B cell (primary cell): ENCODE results near the gene CLEC18C. TPM values are rescaled to one million over a fixed set of nuclear protein-coding genes. Genes with fewer than 3 reads are reported as not detected.
"Not testable (repeated sequence)": the region's sequence is repeated elsewhere in the genome, so short reads cannot be mapped to it uniquely, and the experiment has no call there.

Source experiments
- ATAC-seq: fragments of 200-7000 bp; cut with Tn5 transposase; one replicate; pipeline ENCODE4 v1.10.0; 2021; ENCODE audit warnings: low read depth, mild to moderate bottlenecking, moderate number of reproducible peaks, moderate library complexity
- CTCF ChIA-PET: fragments of 350-600 bp; sonication (Branson Sonifier 250); formaldehyde crosslinking; loops from one replicate; lab custom pipeline; 2021; ENCODE audit warnings: antibody characterized with exemption, inconsistent platforms; lab: Charles Lee
- POLR2A ChIA-PET: fragments of 350-600 bp; sonication (Branson Sonifier 250); formaldehyde crosslinking; loops from one replicate; lab custom pipeline; 2021; ENCODE audit warnings: antibody characterized with exemption; lab: Charles Lee
- DNase-seq: peaks from one replicate; pipeline ENCODE4 v3.0.0; 2013
- H2AFZ ChIP-seq: 2 replicates; pipeline ENCODE4 v1.6.1; 2012; ENCODE audit warnings: mild to moderate bottlenecking, low read depth, low read length; ENCODE audit not compliant: insufficient read depth, poor library complexity, severe bottlenecking
- H3K27ac ChIP-seq, 2 donors: 1 replicate in 1 of 2; 2 replicates in 1 of 2; pipeline ENCODE4 v1.5.1; 2012 to 2013; ENCODE audit warnings: low read length in 2 of 2, mild to moderate bottlenecking in 2 of 2, moderate library complexity in 1 of 2
- H3K27me3 ChIP-seq, 4 experiments: fragments of 200-600 bp in 1 of 4; sonication (generic) in 1 of 4; replicated peaks in 1 of 4; 1 replicate in 2 of 4; 2 replicates in 2 of 4; pipeline versions ENCODE4 v1.6.1 to v1.7.0; 2013 to 2016; ENCODE audit warnings: low read length in 3 of 4, mild to moderate bottlenecking in 2 of 4, mixed read lengths in 1 of 4, moderate library complexity in 1 of 4; ENCODE audit not compliant: insufficient read depth in 4 of 4, control insufficient read depth in 3 of 4; ENCODE audit errors: control extremely low read depth in 1 of 4
- H3K36me3 ChIP-seq, 2 experiments: replicated peaks in 1 of 2; 1 replicate in 1 of 2; 2 replicates in 1 of 2; pipeline versions ENCODE4 v1.6.1 to v1.7.1; 2013; ENCODE audit warnings: low read length in 1 of 2; ENCODE audit not compliant: insufficient read depth in 2 of 2, control insufficient read depth in 1 of 2; ENCODE audit errors: control extremely low read depth in 1 of 2, extremely low read depth in 1 of 2
- H3K4me1 ChIP-seq, 2 donors: fragments of 200-600 bp in 1 of 2; sonication (generic) in 1 of 2; 1 replicate in 1 of 2; 2 replicates in 1 of 2; pipeline versions ENCODE4 v1.5.1 to v1.6.1; 2013 to 2017; ENCODE audit warnings: low read length in 2 of 2; ENCODE audit not compliant: control insufficient read depth in 2 of 2, insufficient read depth in 2 of 2
- H3K4me2 ChIP-seq: replicated peaks from 2 replicates; pipeline ENCODE3; 2012; ENCODE audit warnings: mild to moderate bottlenecking, low read depth, low read length; ENCODE audit not compliant: poor library complexity, severe bottlenecking
- H3K4me3 ChIP-seq, 5 experiments: fragments of 200-600 bp in 1 of 5; sonication (generic) in 1 of 5; 1 replicate in 3 of 5; 2 replicates in 2 of 5; pipeline versions ENCODE4 v1.5.1 to v1.7.0; 2011 to 2016; ENCODE audit warnings: low read length in 4 of 5, mild to moderate bottlenecking in 4 of 5, low read depth in 2 of 5, control low read depth in 1 of 5, moderate library complexity in 1 of 5; ENCODE audit not compliant: insufficient read depth in 1 of 5; ENCODE audit errors: control extremely low read depth in 1 of 5, extremely low read depth in 1 of 5
- H3K79me2 ChIP-seq: fragments of 200-600 bp; sonication (generic); one replicate; pipeline ENCODE4 v1.6.0; 2016; ENCODE audit warnings: low read length; ENCODE audit not compliant: control insufficient read depth, insufficient read depth
- H3K9ac ChIP-seq: fragments of 200-600 bp; sonication (generic); 2 replicates; pipeline ENCODE4 v1.6.1; 2017; ENCODE audit warnings: mild to moderate bottlenecking, low read length, moderate library complexity
- H3K9me3 ChIP-seq, 3 donors: one replicate each; pipeline versions ENCODE4 v1.6.1 to v1.7.1; 2013; ENCODE audit warnings: low read length in 2 of 3; ENCODE audit not compliant: control insufficient read depth in 2 of 3, insufficient read depth in 1 of 3; ENCODE audit errors: control extremely low read depth in 1 of 3
- H4K20me1 ChIP-seq: 2 replicates; pipeline ENCODE4 v1.6.0; 2012; ENCODE audit warnings: mild to moderate bottlenecking, low read length; ENCODE audit not compliant: insufficient read depth, control insufficient read depth, poor library complexity, severe bottlenecking
- H3K27ac Mint-ChIP-seq: one replicate; pipeline ENCODE4 v1.8.0; 2021; ENCODE audit warnings: mixed read lengths
- H3K27me3 Mint-ChIP-seq: one replicate; pipeline ENCODE4 v1.8.0; 2021; ENCODE audit warnings: mixed read lengths
- H3K4me1 Mint-ChIP-seq: one replicate; pipeline ENCODE4 v1.8.0; 2021; ENCODE audit warnings: mixed read lengths
- H3K4me3 Mint-ChIP-seq: one replicate; pipeline ENCODE4 v1.8.0; 2021; ENCODE audit warnings: mixed read lengths
- H3K9me3 Mint-ChIP-seq: one replicate; pipeline ENCODE4 v1.8.0; 2022; ENCODE audit warnings: mixed read lengths; ENCODE audit not compliant: insufficient read depth
- WGBS: methylation state at CpG from one replicate; pipeline ENCODE4 v1.1.5; 2013; ENCODE audit warnings: missing lambda C conversion rate; ENCODE audit not compliant: insufficient coverage; 5-methylcytosine and 5-hydroxymethylcytosine counted together
- intact Hi-C: fragments of 100-400 bp; cut with micrococcal nuclease; formaldehyde crosslinking; loops from one replicate; pipeline ENCODE4 v1.10.0; 2022
- polyA plus RNA-seq: library from polyadenylated mRNA; depleted of rRNA; stranded (reverse); fragments of >200 nt; gene quantifications from 2 replicates; pipeline ENCODE4 v1.2.3, GENCODE V29; 2012
- small RNA-seq: library from RNA; depleted of rRNA; stranded (forward); fragments of <200 nt; gene quantifications from one replicate; pipeline ENCODE3, GENCODE V24; 2012; ENCODE audit warnings: low replicate concordance, low read depth; ENCODE audit not compliant: insufficient read length
- total RNA-seq, 2 donors: library from RNA; stranded (reverse); fragments of 120-200 nt in 1 of 2; gene quantifications; 1 replicate in 1 of 2; 2 replicates in 1 of 2; pipeline versions ENCODE4 v1.2.3 to v1.2.4, GENCODE V29; 2013 to 2022

The CLEC18C gene
- total and polyA plus RNA-seq, 2 donors (not counting 1 experiment from before 2014, with no cell fraction given) = 0.88 to 1.2 TPM

- H2AFZ ChIP-seq, H3K4me3 ChIP-seq, H3K9me3 ChIP-seq, H3K27ac ChIP-seq, H3K27ac Mint-ChIP-seq, POLR2A ChIA-PET, DNase-seq, CTCF ChIA-PET, intact Hi-C loops, H3K4me1 Mint-ChIP-seq, H3K27me3 Mint-ChIP-seq, H3K79me2 ChIP-seq, H3K4me2 ChIP-seq, ATAC-seq, H3K9me3 Mint-ChIP-seq, H3K36me3 ChIP-seq, H3K27me3 ChIP-seq, H3K4me3 Mint-ChIP-seq, H3K4me1 ChIP-seq, H3K9ac ChIP-seq, H4K20me1 ChIP-seq: not testable (repeated sequence)
- WGBS = no CpG with 5 or more reads among the region's 4 CpGs
Observed at GRCh38 chr16:70225430-70225829, 51.8 kb downstream of the CLEC18C start.

- ATAC-seq, H3K27ac Mint-ChIP-seq, H3K4me3 ChIP-seq, H3K4me2 ChIP-seq, CTCF ChIA-PET, POLR2A ChIA-PET, H3K4me1 ChIP-seq, H3K4me1 Mint-ChIP-seq, H3K9me3 Mint-ChIP-seq, H3K9ac ChIP-seq, H3K27me3 ChIP-seq, DNase-seq, H2AFZ ChIP-seq, H3K9me3 ChIP-seq, intact Hi-C loops, H3K27ac ChIP-seq, H3K4me3 Mint-ChIP-seq, H3K79me2 ChIP-seq, H3K27me3 Mint-ChIP-seq, H4K20me1 ChIP-seq, H3K36me3 ChIP-seq: not testable (repeated sequence)
Observed at GRCh38 chr16:70226024-70226423, 52.4 kb downstream of the CLEC18C start.

- WGBS = no CpG with 5 or more reads among the region's 3 CpGs
- intact Hi-C loops = not testable (repeated sequence)
Observed at GRCh38 chr16:70231831-70232230, 58.2 kb downstream of the CLEC18C start.

More at GRCh38 chr16:70231831-70232230, 58.2 kb downstream of the CLEC18C start:
- H3K4me3 ChIP-seq, POLR2A ChIA-PET, H3K4me1 Mint-ChIP-seq, H4K20me1 ChIP-seq, H3K4me1 ChIP-seq, H3K27me3 ChIP-seq, H3K27ac Mint-ChIP-seq, H2AFZ ChIP-seq, H3K9ac ChIP-seq, ATAC-seq, H3K27me3 Mint-ChIP-seq, H3K4me2 ChIP-seq, H3K27ac ChIP-seq, H3K9me3 ChIP-seq, DNase-seq, CTCF ChIA-PET, H3K79me2 ChIP-seq, H3K4me3 Mint-ChIP-seq, H3K9me3 Mint-ChIP-seq: not testable (repeated sequence)
- peaks cover 1 to 19% of the 10 kb centered on the region in 2 experiments for H3K36me3 ChIP-seq

Small RNA genes within 50 kb of the gene (small RNA-seq; reads per million reads assigned to genes)
- not detected for gene AC009060.2

Other genes starting within 250 kb of the CLEC18C start
- gene CLEC18A, start 222.5 kb upstream of the CLEC18C start, total RNA-seq = 2.2 and 2.5 TPM in 2 replicates
- 0.52 and 1.3 TPM in 2 replicates for gene CLEC18A, start 222.5 kb upstream of the CLEC18C start, polyA plus RNA-seq
- 28.3 and 28.8 TPM in 2 replicates for gene PDPR, start 59.5 kb upstream of the CLEC18C start, total RNA-seq
- 14.7 and 32.4 TPM in 2 replicates for gene PDPR, start 59.5 kb upstream of the CLEC18C start, polyA plus RNA-seq
- 41.8 and 42.3 TPM in 2 replicates for gene EXOSC6, start 78.2 kb downstream of the CLEC18C start, total RNA-seq
- 13.0 and 14.6 TPM in 2 replicates for gene EXOSC6, start 78.2 kb downstream of the CLEC18C start, polyA plus RNA-seq
- 54.4 and 57.8 TPM in 2 replicates for gene AARS1, start 115.7 kb downstream of the CLEC18C start, total RNA-seq
- 27.7 and 34.4 TPM in 2 replicates for gene AARS1, start 115.7 kb downstream of the CLEC18C start, polyA plus RNA-seq
- 31.6 and 35.8 TPM in 2 replicates for gene DDX19B, start 125.4 kb downstream of the CLEC18C start, total RNA-seq
- 26.3 and 33.0 TPM in 2 replicates for gene DDX19B, start 125.4 kb downstream of the CLEC18C start, polyA plus RNA-seq
- gene DDX19A, start 173.1 kb downstream of the CLEC18C start, total RNA-seq = 46.7 TPM in 2 replicates
- 32.4 and 56.0 TPM in 2 replicates for gene DDX19A, start 173.1 kb downstream of the CLEC18C start, polyA plus RNA-seq